ENCODE data around the gene PLXDC2. TPM values are rescaled to one million over a fixed set of nuclear protein-coding genes. Genes with fewer than 3 reads are reported as not detected.

Gene PLXDC2
- polyA plus RNA-seq, 2 donors, result 11.9 to 13.0 TPM

DNA sequence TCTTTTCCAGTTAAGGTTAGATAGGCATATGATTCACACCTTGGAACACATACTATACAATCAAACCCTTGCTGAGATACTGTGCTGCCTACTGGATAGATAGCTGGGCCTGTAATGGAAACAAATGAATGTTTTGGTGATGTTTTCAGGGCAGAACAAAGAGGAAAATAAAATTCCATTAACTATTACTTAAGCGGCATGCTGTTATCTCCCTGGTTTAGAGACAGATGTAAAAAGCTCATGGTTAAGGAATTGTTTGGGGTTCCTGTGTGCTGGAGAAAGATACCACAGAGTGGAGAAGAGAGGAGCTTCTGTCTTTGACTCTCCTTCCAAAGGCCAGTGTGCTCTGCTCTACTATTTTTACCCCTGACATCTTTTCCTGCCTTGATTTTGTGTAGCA is 341.1 kb downstream of the PLXDC2 start:
- Histone ChIP-seq H3K9me3 (ENCODE audit: control insufficient read depth in 2 of 2, insufficient read depth in 1 of 2, low read depth in 1 of 2, low read length in 1 of 2) (no peaks in the 10 kb centered on the region), H3K27ac (ENCODE audit: low read depth in 2 of 2, low read length in 1 of 2) (no peak overlapping the region), H3K27me3 (ENCODE audit: control insufficient read depth in 1 of 2, insufficient read depth in 2 of 2, low read length in 2 of 2) (no peaks in the 10 kb centered on the region), H3K4me1 (ENCODE audit: control insufficient read depth in 2 of 2, insufficient read depth in 2 of 2, low read length in 1 of 2) (no peaks in the 10 kb centered on the region), H3K36me3 (ENCODE audit: control insufficient read depth in 2 of 2, insufficient read depth in 2 of 2, low read length in 1 of 2) (no peaks in the 10 kb centered on the region), H3K4me3 (ENCODE audit: low read depth in 1 of 2, low read length in 2 of 2) (no peak overlapping the region)
- 90 to 92% methylated on average over 1 of the region's 1 CpG for WGBS, 2 donors

DNA sequence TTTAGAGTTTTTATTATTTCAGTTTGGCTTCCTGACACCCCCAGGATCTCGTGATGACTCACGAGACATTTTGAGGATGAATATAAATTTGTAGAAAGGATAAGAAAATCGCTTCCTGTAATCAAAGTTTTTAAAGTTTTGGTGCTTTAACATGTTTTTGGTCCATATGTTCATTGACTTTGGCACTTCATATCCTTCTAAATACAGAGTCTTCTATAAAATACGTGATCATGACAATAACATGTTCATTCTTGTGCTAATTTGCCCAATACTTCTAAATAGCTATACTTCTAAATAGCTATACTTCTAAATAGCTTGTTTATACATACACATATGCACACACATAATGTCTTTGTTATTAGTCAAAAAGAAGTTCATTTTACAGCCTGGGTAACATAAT is 341.9 kb downstream of the PLXDC2 start:
- Histone ChIP-seq H3K9me3 (ENCODE audit: control insufficient read depth in 2 of 2, insufficient read depth in 1 of 2, low read depth in 1 of 2, low read length in 1 of 2) (no peaks in the 10 kb centered on the region), H3K4me3 (ENCODE audit: low read depth in 1 of 2, low read length in 2 of 2) (no peak overlapping the region), H3K36me3 (ENCODE audit: control insufficient read depth in 2 of 2, insufficient read depth in 2 of 2, low read length in 1 of 2) (no peaks in the 10 kb centered on the region), H3K27me3 (ENCODE audit: control insufficient read depth in 1 of 2, insufficient read depth in 2 of 2, low read length in 2 of 2) (no peaks in the 10 kb centered on the region), H3K4me1 (ENCODE audit: control insufficient read depth in 2 of 2, insufficient read depth in 2 of 2, low read length in 1 of 2) (no peaks in the 10 kb centered on the region), H3K27ac (ENCODE audit: low read depth in 2 of 2, low read length in 1 of 2) (no peak overlapping the region)
- WGBS, 2 donors, result 79 to 81% methylated on average over 4 of the region's 4 CpGs

DNA sequence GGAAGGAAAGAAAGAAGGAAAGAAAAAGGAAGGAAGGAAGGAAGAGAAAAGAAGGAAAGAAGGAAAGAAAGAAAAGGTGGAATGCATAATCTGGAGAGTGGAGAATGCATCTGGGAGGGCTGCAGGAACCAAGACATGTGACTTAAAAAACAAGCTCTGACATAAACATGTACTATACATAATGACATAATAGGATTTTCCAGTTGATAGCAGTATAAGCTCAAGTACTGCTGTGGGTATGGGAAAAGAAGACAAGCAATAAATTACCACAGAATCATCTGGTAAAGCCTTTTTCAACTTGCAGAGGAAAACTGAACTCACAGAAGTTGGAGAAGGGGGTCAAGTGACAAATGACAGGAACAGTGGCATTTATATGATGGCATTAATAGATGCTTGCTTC is 345.9 kb downstream of the PLXDC2 start:
- H3K27ac ChIP-seq (ENCODE audit: low read depth in 2 of 2, low read length in 1 of 2), result no peak overlapping the region
- no peaks in the 10 kb centered on the region for H3K36me3 ChIP-seq (ENCODE audit: control insufficient read depth in 2 of 2, insufficient read depth in 2 of 2, low read length in 1 of 2)
- H3K27me3 ChIP-seq (ENCODE audit: control insufficient read depth in 1 of 2, insufficient read depth in 2 of 2, low read length in 2 of 2), result no peaks in the 10 kb centered on the region
- H3K4me1 ChIP-seq (ENCODE audit: control insufficient read depth in 2 of 2, insufficient read depth in 2 of 2, low read length in 1 of 2), result no peaks in the 10 kb centered on the region
- H3K9me3 ChIP-seq (ENCODE audit: control insufficient read depth in 2 of 2, insufficient read depth in 1 of 2, low read depth in 1 of 2, low read length in 1 of 2), result no peaks in the 10 kb centered on the region
- H3K4me3 ChIP-seq (ENCODE audit: low read depth in 1 of 2, low read length in 2 of 2), result no peak overlapping the region

DNA sequence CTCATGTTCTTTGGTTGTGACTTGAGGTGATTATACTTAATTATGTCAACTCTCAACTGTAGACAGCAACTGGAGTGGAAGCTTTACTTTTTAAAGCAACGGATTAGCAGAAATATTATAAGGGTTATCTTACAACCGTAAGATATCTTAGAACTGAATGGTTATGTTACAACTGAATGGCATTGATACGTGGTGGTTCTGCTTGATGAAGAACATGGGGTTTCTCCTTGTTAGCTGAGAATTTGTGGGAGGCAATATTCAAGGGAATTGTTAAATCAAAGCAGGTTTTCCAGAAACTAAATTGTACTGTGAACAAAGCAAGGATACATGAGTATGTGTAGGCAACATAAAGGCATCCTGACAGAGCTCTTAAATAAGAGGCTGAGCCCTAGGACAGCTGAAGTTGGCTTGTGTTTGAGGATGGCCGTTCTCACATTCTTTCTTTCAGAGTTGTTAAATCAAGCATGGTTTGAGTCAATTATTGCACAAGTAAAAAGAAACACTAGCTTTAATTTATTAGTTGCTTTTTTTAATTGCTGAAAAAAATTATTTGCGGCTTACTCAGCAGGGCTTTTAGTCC is 350.0 kb downstream of the PLXDC2 start:
- Histone ChIP-seq H3K4me3 (ENCODE audit: low read depth in 1 of 2, low read length in 2 of 2) (no peak overlapping the region), H3K27ac (ENCODE audit: low read depth in 2 of 2, low read length in 1 of 2) (no peak overlapping the region), H3K27me3 (ENCODE audit: control insufficient read depth in 1 of 2, insufficient read depth in 2 of 2, low read length in 2 of 2) (no peaks in the 10 kb centered on the region), H3K9me3 (ENCODE audit: control insufficient read depth in 2 of 2, insufficient read depth in 1 of 2, low read depth in 1 of 2, low read length in 1 of 2) (no peaks in the 10 kb centered on the region), H3K36me3 (ENCODE audit: control insufficient read depth in 2 of 2, insufficient read depth in 2 of 2, low read length in 1 of 2) (no peaks in the 10 kb centered on the region), H3K4me1 (ENCODE audit: control insufficient read depth in 2 of 2, insufficient read depth in 2 of 2, low read length in 1 of 2) (no peaks in the 10 kb centered on the region)
- WGBS, 2 donors, result 85% methylated on average over 5 of the region's 5 CpGs

DNA sequence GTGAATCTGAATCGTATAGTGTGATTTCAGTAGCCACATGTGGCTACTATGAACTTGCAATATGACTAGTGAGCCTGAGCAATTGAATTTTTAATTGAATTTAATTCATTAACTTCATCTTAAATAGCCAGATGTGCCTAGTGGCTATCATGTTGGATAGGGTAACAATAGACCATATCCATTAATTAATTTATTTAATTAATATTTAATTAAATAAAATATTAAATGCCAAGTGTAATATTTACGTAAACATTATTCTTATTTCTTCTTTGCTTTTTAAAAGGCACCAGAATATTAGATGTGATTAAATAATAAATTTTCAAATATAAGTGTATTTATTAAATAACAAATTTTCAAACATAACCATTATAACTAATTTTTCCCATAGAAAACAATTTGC is 354.4 kb downstream of the PLXDC2 start:
- no peaks in the 10 kb centered on the region for H3K36me3 ChIP-seq (ENCODE audit: control insufficient read depth in 2 of 2, insufficient read depth in 2 of 2, low read length in 1 of 2)
- no peak overlapping the region for H3K27ac ChIP-seq (ENCODE audit: low read depth in 2 of 2, low read length in 1 of 2)
- H3K27me3 ChIP-seq (ENCODE audit: control insufficient read depth in 1 of 2, insufficient read depth in 2 of 2, low read length in 2 of 2), result no peaks in the 10 kb centered on the region
- H3K4me3 ChIP-seq (ENCODE audit: low read depth in 1 of 2, low read length in 2 of 2), result no peak overlapping the region
- H3K4me1 ChIP-seq (ENCODE audit: control insufficient read depth in 2 of 2, insufficient read depth in 2 of 2, low read length in 1 of 2), result no peaks in the 10 kb centered on the region
- no peaks in the 10 kb centered on the region for H3K9me3 ChIP-seq (ENCODE audit: control insufficient read depth in 2 of 2, insufficient read depth in 1 of 2, low read depth in 1 of 2, low read length in 1 of 2)
- 89 to 96% methylated on average over 2 of the region's 2 CpGs for WGBS, 2 donors

DNA sequence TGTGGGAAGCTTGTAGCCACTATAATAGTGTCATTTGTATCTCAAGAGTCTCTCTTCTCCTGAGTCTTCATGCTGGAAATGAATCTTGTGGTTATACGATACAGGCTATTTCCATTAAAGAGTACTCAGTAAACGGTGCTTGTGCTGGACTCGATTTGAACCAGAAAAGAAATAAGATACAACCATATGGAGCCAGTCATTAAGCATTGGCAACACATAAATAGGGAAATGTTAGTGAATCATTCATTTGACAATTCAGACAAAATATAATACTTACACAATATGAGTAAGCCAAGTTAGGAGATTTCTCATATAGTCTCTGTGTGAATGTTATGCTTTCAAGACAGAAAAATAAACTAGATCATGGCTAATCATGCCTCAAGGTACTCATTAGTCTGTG is 356.8 kb downstream of the PLXDC2 start:
- Histone ChIP-seq H3K9me3 (ENCODE audit: control insufficient read depth in 2 of 2, insufficient read depth in 1 of 2, low read depth in 1 of 2, low read length in 1 of 2) (no peaks in the 10 kb centered on the region), H3K36me3 (ENCODE audit: control insufficient read depth in 2 of 2, insufficient read depth in 2 of 2, low read length in 1 of 2) (no peaks in the 10 kb centered on the region)
- WGBS, 2 donors, result 74 to 80% methylated on average over 3 of the region's 3 CpGs

DNA sequence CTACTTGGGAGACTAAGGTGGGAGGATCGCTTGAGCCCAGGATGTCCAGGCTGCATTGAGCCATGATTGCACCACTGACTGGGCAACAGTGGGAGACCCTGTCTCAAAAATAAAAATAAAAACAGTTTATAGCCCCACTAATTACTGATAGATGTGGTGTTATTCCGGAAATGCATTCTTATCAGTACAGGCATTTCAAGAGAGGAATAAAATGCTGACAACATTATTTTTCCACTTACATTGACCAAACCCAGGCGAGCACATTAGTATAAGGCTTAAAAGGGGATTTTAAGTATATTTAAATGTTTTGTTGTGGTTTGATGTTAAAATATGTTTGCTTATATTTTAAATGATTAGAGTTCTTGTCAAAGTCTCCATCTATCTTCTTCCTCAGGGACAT is 359.5 kb downstream of the PLXDC2 start:
- Histone ChIP-seq H3K4me3 (ENCODE audit: low read depth in 1 of 2, low read length in 2 of 2) (no peak overlapping the region), H3K36me3 (ENCODE audit: control insufficient read depth in 2 of 2, insufficient read depth in 2 of 2, low read length in 1 of 2) (no peaks in the 10 kb centered on the region), H3K27ac (ENCODE audit: low read depth in 2 of 2, low read length in 1 of 2) (no peak overlapping the region), H3K27me3 (ENCODE audit: control insufficient read depth in 1 of 2, insufficient read depth in 2 of 2, low read length in 2 of 2) (no peaks in the 10 kb centered on the region), H3K9me3 (ENCODE audit: control insufficient read depth in 2 of 2, insufficient read depth in 1 of 2, low read depth in 1 of 2, low read length in 1 of 2) (no peaks in the 10 kb centered on the region), H3K4me1 (ENCODE audit: control insufficient read depth in 2 of 2, insufficient read depth in 2 of 2, low read length in 1 of 2) (no peaks in the 10 kb centered on the region)
- WGBS, 2 donors, result 70 to 94% methylated on average over 3 of the region's 3 CpGs

More for the DNA sequence above, 356.8 kb downstream of the PLXDC2 start:
- Histone ChIP-seq H3K4me1 (ENCODE audit: control insufficient read depth in 2 of 2, insufficient read depth in 2 of 2, low read length in 1 of 2) (no peaks in the 10 kb centered on the region), H3K27me3 (ENCODE audit: control insufficient read depth in 1 of 2, insufficient read depth in 2 of 2, low read length in 2 of 2) (no peaks in the 10 kb centered on the region), H3K27ac (ENCODE audit: low read depth in 2 of 2, low read length in 1 of 2) (no peak overlapping the region), H3K4me3 (ENCODE audit: low read depth in 1 of 2, low read length in 2 of 2) (no peak overlapping the region)

DNA sequence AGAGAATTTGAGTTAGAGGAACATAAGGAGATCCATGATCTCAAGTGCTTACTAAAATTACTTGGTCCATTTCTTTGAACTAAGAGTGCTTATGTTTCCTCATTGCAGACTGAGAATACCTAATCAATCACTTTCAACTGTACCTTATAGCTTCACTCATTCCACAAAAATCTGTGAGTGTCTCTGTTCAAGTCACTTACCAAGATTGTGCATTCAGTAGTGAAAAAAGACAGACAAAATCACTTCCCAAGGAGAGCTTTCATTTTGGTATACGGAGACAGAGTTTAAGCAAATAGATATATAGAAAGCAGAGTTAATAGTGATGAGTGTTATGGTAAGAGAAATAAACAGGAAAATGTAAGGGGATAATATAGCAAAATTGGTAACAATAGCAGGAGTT is 364.5 kb downstream of the PLXDC2 start:
- no peaks in the 10 kb centered on the region for H3K36me3 ChIP-seq (ENCODE audit: control insufficient read depth in 2 of 2, insufficient read depth in 2 of 2, low read length in 1 of 2)
- H3K27ac ChIP-seq (ENCODE audit: low read depth in 2 of 2, low read length in 1 of 2), result no peak overlapping the region
- H3K9me3 ChIP-seq (ENCODE audit: control insufficient read depth in 2 of 2, insufficient read depth in 1 of 2, low read depth in 1 of 2, low read length in 1 of 2), result no peaks in the 10 kb centered on the region
- no peaks in the 10 kb centered on the region for H3K4me1 ChIP-seq (ENCODE audit: control insufficient read depth in 2 of 2, insufficient read depth in 2 of 2, low read length in 1 of 2)
- no peak overlapping the region for H3K4me3 ChIP-seq (ENCODE audit: low read depth in 1 of 2, low read length in 2 of 2)
- H3K27me3 ChIP-seq (ENCODE audit: control insufficient read depth in 1 of 2, insufficient read depth in 2 of 2, low read length in 2 of 2), result no peaks in the 10 kb centered on the region
- WGBS, 2 donors, result 85 to 89% methylated on average over 1 of the region's 1 CpG

DNA sequence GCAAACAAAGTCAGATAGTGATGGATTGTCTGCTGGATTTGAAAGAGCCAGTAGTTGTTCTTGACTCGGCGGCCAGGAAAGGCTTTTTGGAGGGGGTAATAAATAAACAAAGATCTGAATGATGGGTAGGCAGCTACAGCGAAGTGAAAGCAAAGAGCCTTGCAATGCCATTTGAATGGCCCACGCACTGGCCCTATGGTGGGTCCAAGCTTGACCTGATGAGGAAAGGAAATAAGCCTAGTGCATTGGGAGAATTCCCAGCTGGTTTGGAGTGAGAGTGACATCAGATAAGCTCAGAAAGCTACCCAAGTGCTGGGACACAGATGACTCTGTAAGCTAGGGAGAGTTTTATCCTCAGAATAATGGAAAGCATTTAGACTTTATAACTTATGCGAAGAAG is 365.2 kb downstream of the PLXDC2 start:
- H3K27ac ChIP-seq (ENCODE audit: low read depth in 2 of 2, low read length in 1 of 2), result no peak overlapping the region
- no peaks in the 10 kb centered on the region for H3K36me3 ChIP-seq (ENCODE audit: control insufficient read depth in 2 of 2, insufficient read depth in 2 of 2, low read length in 1 of 2)
- H3K4me1 ChIP-seq (ENCODE audit: control insufficient read depth in 2 of 2, insufficient read depth in 2 of 2, low read length in 1 of 2), result no peaks in the 10 kb centered on the region
- no peaks in the 10 kb centered on the region for H3K9me3 ChIP-seq (ENCODE audit: control insufficient read depth in 2 of 2, insufficient read depth in 1 of 2, low read depth in 1 of 2, low read length in 1 of 2)
- no peak overlapping the region for H3K4me3 ChIP-seq (ENCODE audit: low read depth in 1 of 2, low read length in 2 of 2)
- WGBS, 2 donors, result 70 to 71% methylated on average over 5 of the region's 5 CpGs
- no peaks in the 10 kb centered on the region for H3K27me3 ChIP-seq (ENCODE audit: control insufficient read depth in 1 of 2, insufficient read depth in 2 of 2, low read length in 2 of 2)

DNA sequence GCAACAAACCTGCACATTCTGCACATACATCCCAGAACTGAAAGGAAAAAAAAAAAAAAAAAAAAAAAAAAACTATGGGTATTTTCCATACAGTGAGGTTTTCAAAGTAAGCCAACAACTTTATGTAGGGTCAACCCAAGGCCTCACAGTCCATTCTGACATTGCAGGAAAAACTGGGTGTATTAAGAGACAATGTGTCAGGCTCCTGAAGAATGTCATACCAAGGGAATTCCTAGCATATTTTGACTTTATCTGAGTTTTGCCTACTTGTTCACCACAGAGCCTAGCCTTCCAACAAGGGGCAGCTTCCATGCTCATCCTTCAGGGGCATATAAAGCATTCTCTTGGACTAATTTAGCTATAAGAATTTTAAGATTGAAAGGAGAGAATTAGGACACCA is 368.9 kb downstream of the PLXDC2 start:
- H3K4me3 ChIP-seq (ENCODE audit: low read depth in 1 of 2, low read length in 2 of 2), result no peak overlapping the region
- H3K27me3 ChIP-seq (ENCODE audit: control insufficient read depth in 1 of 2, insufficient read depth in 2 of 2, low read length in 2 of 2), result no peaks in the 10 kb centered on the region
- H3K9me3 ChIP-seq (ENCODE audit: control insufficient read depth in 2 of 2, insufficient read depth in 1 of 2, low read depth in 1 of 2, low read length in 1 of 2), result no peaks in the 10 kb centered on the region
- no peak overlapping the region for H3K27ac ChIP-seq (ENCODE audit: low read depth in 2 of 2, low read length in 1 of 2)
- H3K4me1 ChIP-seq (ENCODE audit: control insufficient read depth in 2 of 2, insufficient read depth in 2 of 2, low read length in 1 of 2), result no peaks in the 10 kb centered on the region
- H3K36me3 ChIP-seq (ENCODE audit: control insufficient read depth in 2 of 2, insufficient read depth in 2 of 2, low read length in 1 of 2), result no peaks in the 10 kb centered on the region
